Kidney epithelial cell (primary cell): Measurements from ENCODE around the gene NDUFA13. TPM values are rescaled to one million over a fixed set of nuclear protein-coding genes. Genes with fewer than 3 reads are reported as not detected.

Experiments
- DNase-seq: peaks from one replicate; pipeline ENCODE4 v3.0.0-alpha.2; 2010; ENCODE audit warnings: low read depth
- H3K27me3 ChIP-seq: 2 replicates; pipeline ENCODE4 v1.6.0; 2011; ENCODE audit warnings: low read length; ENCODE audit not compliant: control insufficient read depth, insufficient read depth
- H3K36me3 ChIP-seq: 2 replicates; pipeline ENCODE4 v1.5.1; 2011; ENCODE audit warnings: low read length; ENCODE audit not compliant: control insufficient read depth, insufficient read depth
- H3K4me3 ChIP-seq: 2 replicates; pipeline ENCODE4 v1.5.1; 2011; ENCODE audit warnings: low read depth, mild to moderate bottlenecking, control low read depth, low read length
- total RNA-seq: library from RNA; depleted of rRNA; stranded (reverse); fragments of >200 nt; gene quantifications from 2 replicates; pipeline ENCODE4 v1.2.3, GENCODE V29; 2015
- TF ChIP-seq, protein P1 (sequence below): IDR thresholded peaks from 2 replicates; pipeline ENCODE4 v1.5.1; 2011; ENCODE audit warnings: mild to moderate bottlenecking, moderate library complexity, low read length, control low read depth, inconsistent platforms; ENCODE audit not compliant: insufficient read depth, poor library complexity, severe bottlenecking

The NDUFA13 gene
- total RNA-seq, 1 donor from 2014 or later, result 58.8 TPM

DNA sequence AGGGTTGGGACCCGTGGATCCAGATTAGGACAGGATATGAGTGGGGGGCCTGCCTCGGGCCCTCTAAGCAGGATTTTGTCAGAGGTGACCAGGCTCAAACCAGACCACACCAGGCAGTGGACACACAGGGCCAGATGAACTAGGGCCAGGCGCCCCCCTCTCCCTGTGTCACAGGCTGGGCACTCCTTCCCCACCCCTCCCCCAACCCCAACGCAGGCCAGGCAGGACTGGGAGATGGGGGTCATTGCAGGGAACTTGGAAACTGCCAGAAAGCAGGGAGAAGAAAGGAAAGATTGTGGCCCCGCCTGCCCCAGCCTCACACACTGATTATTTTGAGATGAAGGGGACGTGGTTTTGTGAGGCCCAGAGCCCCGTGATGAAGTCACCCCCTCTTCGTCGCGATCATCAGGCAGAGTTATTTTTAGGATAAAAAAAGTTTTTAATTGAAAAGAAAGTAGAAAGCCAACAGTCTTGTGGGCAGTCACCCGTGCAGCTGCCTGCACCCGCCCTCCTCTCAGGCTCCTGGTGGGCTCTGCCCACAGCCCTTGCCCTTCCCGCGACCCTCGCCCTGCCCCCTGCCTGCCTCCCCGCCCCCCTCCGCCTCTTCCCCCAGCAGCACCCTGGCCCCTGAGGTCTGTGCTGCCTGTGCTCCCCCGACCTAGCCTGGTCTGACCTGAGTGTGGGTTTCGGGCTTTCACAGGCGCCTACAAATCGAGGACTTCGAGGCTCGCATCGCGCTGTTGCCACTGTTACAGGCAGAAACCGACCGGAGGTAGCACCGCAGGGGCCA is 10.8 kb downstream of the NDUFA13 start:
- TF ChIP-seq, protein P1, sequence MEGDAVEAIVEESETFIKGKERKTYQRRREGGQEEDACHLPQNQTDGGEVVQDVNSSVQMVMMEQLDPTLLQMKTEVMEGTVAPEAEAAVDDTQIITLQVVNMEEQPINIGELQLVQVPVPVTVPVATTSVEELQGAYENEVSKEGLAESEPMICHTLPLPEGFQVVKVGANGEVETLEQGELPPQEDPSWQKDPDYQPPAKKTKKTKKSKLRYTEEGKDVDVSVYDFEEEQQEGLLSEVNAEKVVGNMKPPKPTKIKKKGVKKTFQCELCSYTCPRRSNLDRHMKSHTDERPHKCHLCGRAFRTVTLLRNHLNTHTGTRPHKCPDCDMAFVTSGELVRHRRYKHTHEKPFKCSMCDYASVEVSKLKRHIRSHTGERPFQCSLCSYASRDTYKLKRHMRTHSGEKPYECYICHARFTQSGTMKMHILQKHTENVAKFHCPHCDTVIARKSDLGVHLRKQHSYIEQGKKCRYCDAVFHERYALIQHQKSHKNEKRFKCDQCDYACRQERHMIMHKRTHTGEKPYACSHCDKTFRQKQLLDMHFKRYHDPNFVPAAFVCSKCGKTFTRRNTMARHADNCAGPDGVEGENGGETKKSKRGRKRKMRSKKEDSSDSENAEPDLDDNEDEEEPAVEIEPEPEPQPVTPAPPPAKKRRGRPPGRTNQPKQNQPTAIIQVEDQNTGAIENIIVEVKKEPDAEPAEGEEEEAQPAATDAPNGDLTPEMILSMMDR, result no peak

GRCh38 chr19:19527371-19527656 is 11.3 kb downstream of the NDUFA13 start:
- TF ChIP-seq, protein P1, result no peak
- Histone ChIP-seq H3K27me3 (no peaks in the 10 kb centered on the region), H3K4me3 (no peak overlapping the region), H3K36me3 (no peaks in the 10 kb centered on the region)
- no peak for DNase-seq

More for the DNA sequence above, 10.8 kb downstream of the NDUFA13 start:
- H3K36me3 ChIP-seq, result no peaks in the 10 kb centered on the region
- H3K27me3 ChIP-seq, result no peaks in the 10 kb centered on the region
- H3K4me3 ChIP-seq, result no peak overlapping the region
- no peak for DNase-seq

- no peak for DNase-seq
- Histone ChIP-seq H3K36me3 (no peaks in the 10 kb centered on the region), H3K4me3 (no peak overlapping the region), H3K27me3 (no peaks in the 10 kb centered on the region)
- TF ChIP-seq, protein P1, result no peak
Observed at GRCh38 chr19:19527674-19528625, 11.9 kb downstream of the NDUFA13 start.

GRCh38 chr19:19528721-19529490 is 12.9 kb downstream of the NDUFA13 start, which contains the start of gene YJEFN3:
Gene YJEFN3, plus strand, starts transcription at chr19:19528911. Its CDS starts 22 bp downstream, at chr19:19528933.
- Histone ChIP-seq H3K27me3 (no peaks in the 10 kb centered on the region), H3K36me3 (no peaks in the 10 kb centered on the region), H3K4me3 (no peak within 1 kb of the TSS)
- TF ChIP-seq, protein P1, result no peak
- DNase-seq, result no peak

DNA sequence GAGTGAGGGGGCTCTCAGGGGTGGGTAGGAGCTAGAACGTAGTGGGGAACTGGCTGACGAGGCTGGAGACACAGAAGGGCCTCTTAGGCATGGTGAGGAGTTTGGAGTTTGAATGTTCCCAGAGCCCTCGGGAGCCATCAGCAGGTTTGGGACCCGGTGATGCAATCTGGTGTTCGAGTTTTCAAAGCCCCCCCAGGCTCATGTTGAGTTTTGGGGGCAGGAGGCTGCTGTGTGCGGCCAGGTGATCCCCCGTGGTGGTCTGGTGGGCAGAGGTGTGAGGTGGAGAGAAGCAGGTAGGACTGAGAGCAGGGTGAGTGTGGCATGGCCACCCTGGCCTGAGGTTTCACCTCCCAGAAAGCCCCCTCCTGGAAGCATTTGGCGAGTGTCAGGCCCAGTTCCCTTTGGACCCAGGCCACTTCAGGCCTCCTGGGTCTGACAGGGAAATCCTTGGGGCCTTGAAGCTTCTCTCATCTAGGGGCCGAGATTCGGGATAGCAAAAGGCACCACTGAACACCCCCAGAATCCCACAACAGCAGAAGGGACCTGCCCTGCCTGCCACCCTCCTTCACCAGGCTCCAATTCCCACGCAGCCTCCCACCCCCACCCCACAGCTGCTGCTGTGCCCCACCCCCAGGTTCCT is 13.9 kb downstream of the NDUFA13 start:
- DNase-seq, result no peak
- TF ChIP-seq, protein P1, result no peak
- Histone ChIP-seq H3K4me3 (no peak overlapping the region), H3K27me3 (peaks cover 5% of the 10 kb centered on the region), H3K36me3 (no peaks in the 10 kb centered on the region)
